Pons (tissue), 1 donor: ENCODE measurements around the gene GPX4.
A peak's percentile ranks its signal among the peaks of the same experiment; 100 is the strongest.

Source experiments
- DNase-seq: peaks from one replicate; pipeline ENCODE4 v3.0.0-alpha.2; 2016; ENCODE audit warnings: low spot score

The GPX4 gene

GRCh38 chr19:1084024-1084868 is 19.5 kb upstream of the GPX4 start:
- DNase-seq = no peak

GRCh38 chr19:1085053-1085658 is 18.6 kb upstream of the GPX4 start:
- no peak for DNase-seq

- DNase-seq = no peak
Measured at GRCh38 chr19:1085676-1086442, 17.9 kb upstream of the GPX4 start.

- DNase-seq = no peak
Measured at GRCh38 chr19:1086613-1087012, 17.2 kb upstream of the GPX4 start.

GRCh38 chr19:1087813-1088415 is 15.9 kb upstream of the GPX4 start:
- DNase-seq = peak; percentile 81

- DNase-seq = no peak
Measured at GRCh38 chr19:1088416-1089010, 15.3 kb upstream of the GPX4 start.

GRCh38 chr19:1089126-1089771 is 14.5 kb upstream of the GPX4 start:
- DNase-seq = no peak

GRCh38 chr19:1089891-1090290 is 13.9 kb upstream of the GPX4 start:
- no peak for DNase-seq

GRCh38 chr19:1090731-1091543 is 12.9 kb upstream of the GPX4 start:
- no peak for DNase-seq

- DNase-seq = no peak
Measured at GRCh38 chr19:1091544-1092175, 12.1 kb upstream of the GPX4 start.

- DNase-seq = no peak
Measured at GRCh38 chr19:1093330-1093729, 10.5 kb upstream of the GPX4 start.

GRCh38 chr19:1093811-1094553 is 9.8 kb upstream of the GPX4 start:
- DNase-seq = no peak

- DNase-seq = no peak
Measured at GRCh38 chr19:1094655-1094977, 9.2 kb upstream of the GPX4 start.

- peak; percentile 98 for DNase-seq
Measured at GRCh38 chr19:1094978-1095701, 8.7 kb upstream of the GPX4 start, which contains the start of gene POLR2E. Gene POLR2E (minus strand): TSS chr19:1095375. CDS start chr19:1095315, 60 bp downstream.

- no peak for DNase-seq
Measured at GRCh38 chr19:1097810-1098176, 6.0 kb upstream of the GPX4 start.

- DNase-seq = no peak
Measured at GRCh38 chr19:1098177-1099051, 5.4 kb upstream of the GPX4 start.

- DNase-seq = no peak
Measured at GRCh38 chr19:1101337-1101698, 2.5 kb upstream of the GPX4 start.
